ENCODE measurements around the gene HYCC1. TPM values are rescaled to one million over a fixed set of nuclear protein-coding genes. Genes with fewer than 3 reads are reported as not detected.

The HYCC1 gene
- total RNA-seq, 1 experiment from 2014 or later = 46.2 TPM

GRCh38 chr7:23022851-23023250 is 8.9 kb upstream of the HYCC1 start:
- intact Hi-C loops (cut with micrococcal nuclease; ENCODE audit: unreplicated experiment) = no loop called here
- H3K36me3 ChIP-seq (ENCODE audit: control insufficient read depth, insufficient read depth, low read length) = no peaks in the 10 kb centered on the region
- no peak overlapping the region for H3K4me3 Mint-ChIP-seq (ENCODE audit: unreplicated experiment)
- POLR2A ChIA-PET = no interaction called here
- peak overlapping the region; percentile 46 for H3K27ac Mint-ChIP-seq (ENCODE audit: unreplicated experiment)
- H3K9me3 ChIP-seq = no peaks in the 10 kb centered on the region
- no peak for DNase-seq
- TF ChIP-seq, protein P1, sequence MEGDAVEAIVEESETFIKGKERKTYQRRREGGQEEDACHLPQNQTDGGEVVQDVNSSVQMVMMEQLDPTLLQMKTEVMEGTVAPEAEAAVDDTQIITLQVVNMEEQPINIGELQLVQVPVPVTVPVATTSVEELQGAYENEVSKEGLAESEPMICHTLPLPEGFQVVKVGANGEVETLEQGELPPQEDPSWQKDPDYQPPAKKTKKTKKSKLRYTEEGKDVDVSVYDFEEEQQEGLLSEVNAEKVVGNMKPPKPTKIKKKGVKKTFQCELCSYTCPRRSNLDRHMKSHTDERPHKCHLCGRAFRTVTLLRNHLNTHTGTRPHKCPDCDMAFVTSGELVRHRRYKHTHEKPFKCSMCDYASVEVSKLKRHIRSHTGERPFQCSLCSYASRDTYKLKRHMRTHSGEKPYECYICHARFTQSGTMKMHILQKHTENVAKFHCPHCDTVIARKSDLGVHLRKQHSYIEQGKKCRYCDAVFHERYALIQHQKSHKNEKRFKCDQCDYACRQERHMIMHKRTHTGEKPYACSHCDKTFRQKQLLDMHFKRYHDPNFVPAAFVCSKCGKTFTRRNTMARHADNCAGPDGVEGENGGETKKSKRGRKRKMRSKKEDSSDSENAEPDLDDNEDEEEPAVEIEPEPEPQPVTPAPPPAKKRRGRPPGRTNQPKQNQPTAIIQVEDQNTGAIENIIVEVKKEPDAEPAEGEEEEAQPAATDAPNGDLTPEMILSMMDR (IDR thresholded peaks at IDR 0.05; ENCODE audit: insufficient read depth in 1 of 2, low read depth in 1 of 2, low read length in 1 of 2, severe bottlenecking in 1 of 2, unreplicated experiment in 1 of 2) = no peak
- CTCF ChIA-PET = no interaction called here
- no peaks in the 10 kb centered on the region for H3K27me3 ChIP-seq (replicated peaks; ENCODE audit: control insufficient read depth, insufficient read depth, low read length)
- peaks cover 17% of the 10 kb centered on the region for H3K4me1 Mint-ChIP-seq (ENCODE audit: low read depth, unreplicated experiment)
- no peak overlapping the region for H3K4me3 ChIP-seq (ENCODE audit: low read depth, low read length)
- H3K9me3 Mint-ChIP-seq (ENCODE audit: unreplicated experiment) = no peaks in the 10 kb centered on the region
- H3K36me3 Mint-ChIP-seq (ENCODE audit: insufficient read depth, unreplicated experiment) = no peaks in the 10 kb centered on the region
- H3K4me1 ChIP-seq = 0 out of 2 replicates have a peak, but pooled peaks cover 7% of the 10 kb centered on the region
- no TSS peak for BruUV-seq (replicated peaks)
- no peaks in the 10 kb centered on the region for H3K27me3 Mint-ChIP-seq (ENCODE audit: insufficient read depth, unreplicated experiment)

GRCh38 chr7:23022258-23022769 is 8.4 kb upstream of the HYCC1 start:
- no peaks in the 10 kb centered on the region for H3K9me3 Mint-ChIP-seq (ENCODE audit: unreplicated experiment)
- H3K36me3 Mint-ChIP-seq (ENCODE audit: insufficient read depth, unreplicated experiment) = no peaks in the 10 kb centered on the region
- H3K4me3 ChIP-seq (ENCODE audit: low read depth, low read length) = no peak overlapping the region
- 0 out of 2 replicates have a peak, but pooled peaks cover 7% of the 10 kb centered on the region for H3K4me1 ChIP-seq
- DNase-seq = no peak
- no TSS peak for BruUV-seq (replicated peaks)
- TF ChIP-seq, protein P1 (IDR thresholded peaks at IDR 0.05; ENCODE audit: insufficient read depth in 1 of 2, low read depth in 1 of 2, low read length in 1 of 2, severe bottlenecking in 1 of 2, unreplicated experiment in 1 of 2) = no peak
- no peaks in the 10 kb centered on the region for H3K27me3 ChIP-seq (replicated peaks; ENCODE audit: control insufficient read depth, insufficient read depth, low read length)
- H3K9me3 ChIP-seq = no peaks in the 10 kb centered on the region
- H3K36me3 ChIP-seq (ENCODE audit: control insufficient read depth, insufficient read depth, low read length) = no peaks in the 10 kb centered on the region
- H3K4me3 Mint-ChIP-seq (ENCODE audit: unreplicated experiment) = no peak overlapping the region
- POLR2A ChIA-PET = no interaction called here
- peak overlapping the region; percentile 46 for H3K27ac Mint-ChIP-seq (ENCODE audit: unreplicated experiment)
- intact Hi-C loops (cut with micrococcal nuclease; ENCODE audit: unreplicated experiment) = no loop called here
- CTCF ChIA-PET = no interaction called here
- no peaks in the 10 kb centered on the region for H3K27me3 Mint-ChIP-seq (ENCODE audit: insufficient read depth, unreplicated experiment)
- H3K4me1 Mint-ChIP-seq (ENCODE audit: low read depth, unreplicated experiment) = peaks cover 17% of the 10 kb centered on the region

- H3K4me3 Mint-ChIP-seq (ENCODE audit: unreplicated experiment) = no peak overlapping the region
- POLR2A ChIA-PET = no interaction called here
- no TSS peak for BruUV-seq (replicated peaks)
These were observed 7.7 kb upstream of the HYCC1 start for GRCh38 chr7:23021596-23021995.

More at GRCh38 chr7:23021596-23021995, 7.7 kb upstream of the HYCC1 start:
- no peaks in the 10 kb centered on the region for H3K36me3 Mint-ChIP-seq (ENCODE audit: insufficient read depth, unreplicated experiment)
- Histone ChIP-seq H3K27me3 (replicated peaks; ENCODE audit: control insufficient read depth, insufficient read depth, low read length) (no peaks in the 10 kb centered on the region), H3K9me3 (no peaks in the 10 kb centered on the region), H3K4me1 (0 out of 2 replicates have a peak, but pooled peaks cover 7% of the 10 kb centered on the region), H3K36me3 (ENCODE audit: control insufficient read depth, insufficient read depth, low read length) (no peaks in the 10 kb centered on the region), H3K4me3 (ENCODE audit: low read depth, low read length) (no peak overlapping the region)
- no peaks in the 10 kb centered on the region for H3K9me3 Mint-ChIP-seq (ENCODE audit: unreplicated experiment)
- H3K4me1 Mint-ChIP-seq (ENCODE audit: low read depth, unreplicated experiment) = peaks cover 17% of the 10 kb centered on the region
- intact Hi-C loops (cut with micrococcal nuclease; ENCODE audit: unreplicated experiment) = no loop called here
- no peak overlapping the region for H3K27ac Mint-ChIP-seq (ENCODE audit: unreplicated experiment)
- no peaks in the 10 kb centered on the region for H3K27me3 Mint-ChIP-seq (ENCODE audit: insufficient read depth, unreplicated experiment)
- CTCF ChIA-PET = no interaction called here
- TF ChIP-seq, protein P1 (IDR thresholded peaks at IDR 0.05; ENCODE audit: insufficient read depth in 1 of 2, low read depth in 1 of 2, low read length in 1 of 2, severe bottlenecking in 1 of 2, unreplicated experiment in 1 of 2) = no peak
- no peak for DNase-seq

All from Caco-2 (cell line).